HEK293 (cell line): ENCODE data around the gene SHROOM3.

Experiments
- CTCF ChIA-PET: fragments of 350-600 bp; formaldehyde crosslinking; extraction: SDS; loops from one replicate; lab custom pipeline; 2021; ENCODE audit warnings: antibody characterized with exemption; lab: Yijun Ruan, JAX
- POLR2A ChIA-PET: fragments of 300-600 bp; formaldehyde crosslinking; extraction: SDS; loops from one replicate; lab custom pipeline; 2020; ENCODE audit warnings: antibody characterized with exemption, inconsistent platforms; lab: Yijun Ruan, JAX
- H3K27ac ChIP-seq: fragments of 200-500 bp; sonication (Bioruptor generic); 2 replicates; pipeline ENCODE4 v1.5.1; 2014; ENCODE audit warnings: low read depth, low read length, control low read depth, inconsistent platforms; ENCODE audit errors: extremely low read depth
- H3K36me3 ChIP-seq, 2 experiments: fragments of 200-500 bp in 1 of 2; sonication (Bioruptor generic) in 1 of 2; 1 replicate in 1 of 2; 2 replicates in 1 of 2; pipeline ENCODE4 v1.5.1; 2014 to 2017; ENCODE audit warnings: inconsistent platforms in 2 of 2, low read length in 2 of 2; ENCODE audit not compliant: control insufficient read depth in 2 of 2, insufficient read depth in 1 of 2
- H3K4me1 ChIP-seq: fragments of 200-500 bp; sonication (Bioruptor generic); 2 replicates; pipeline ENCODE4 v1.5.1; 2014; ENCODE audit warnings: mild to moderate bottlenecking, low read length, inconsistent platforms; ENCODE audit not compliant: control insufficient read depth, insufficient read depth
- H3K4me3 ChIP-seq: 2 replicates; pipeline ENCODE4 v1.5.1; 2011; ENCODE audit warnings: low read depth, mild to moderate bottlenecking, control low read depth, low read length, moderate library complexity
- H3K9me3 ChIP-seq: fragments of 200-500 bp; sonication (Bioruptor generic); 2 replicates; pipeline ENCODE4 v1.5.1; 2014; ENCODE audit warnings: low read depth, low read length, inconsistent platforms; ENCODE audit not compliant: control insufficient read depth, insufficient read depth
- KLF7 ChIP-seq: fragments of 450-650 bp; formaldehyde crosslinking; IDR thresholded peaks from 2 replicates; pipeline ENCODE4 v1.5.1; 2016; ENCODE audit warnings: missing biosample characterization, missing genetic modification characterization, borderline replicate concordance
- OSR2 ChIP-seq: fragments of 450-650 bp; formaldehyde crosslinking; IDR thresholded peaks from 2 replicates; pipeline ENCODE4 v1.5.1; 2016; ENCODE audit warnings: missing biosample characterization, missing genetic modification characterization
- RBAK ChIP-seq: fragments of 450-650 bp; formaldehyde crosslinking; IDR thresholded peaks from 2 replicates; pipeline ENCODE4 v1.5.1; 2016; ENCODE audit warnings: missing biosample characterization, missing genetic modification characterization
- REPIN1 ChIP-seq: fragments of 450-650 bp; formaldehyde crosslinking; IDR thresholded peaks from 2 replicates; pipeline ENCODE4 v1.5.1; 2017; ENCODE audit warnings: missing biosample characterization, missing genetic modification characterization, low read depth
- SETDB1 ChIP-seq: IDR thresholded peaks from one replicate; pipeline ENCODE4 v1.6.1; 2017; ENCODE audit warnings: mild to moderate bottlenecking, low read length, moderate library complexity, mixed read lengths; ENCODE audit not compliant: insufficient read length
- SP2 ChIP-seq: fragments of 450-650 bp; formaldehyde crosslinking; IDR thresholded peaks from 2 replicates; pipeline ENCODE4 v1.5.1; 2016; ENCODE audit warnings: missing biosample characterization, missing genetic modification characterization
- ZEB2 ChIP-seq: fragments of 450-650 bp; formaldehyde crosslinking; IDR thresholded peaks from 2 replicates; pipeline ENCODE4 v1.5.1; 2016; ENCODE audit warnings: missing biosample characterization, missing genetic modification characterization
- ZFP3 ChIP-seq: fragments of 450-650 bp; formaldehyde crosslinking; IDR thresholded peaks from 2 replicates; pipeline ENCODE4 v1.5.1; 2016; ENCODE audit warnings: low read depth, missing biosample characterization, missing genetic modification characterization
- ZNF19 ChIP-seq: fragments of 450-650 bp; formaldehyde crosslinking; IDR thresholded peaks from 2 replicates; pipeline ENCODE4; 2016; ENCODE audit warnings: missing biosample characterization, missing genetic modification characterization, low read depth
- ZNF214 ChIP-seq: fragments of 450-650 bp; formaldehyde crosslinking; IDR thresholded peaks from 2 replicates; pipeline ENCODE4 v1.5.1; 2017; ENCODE audit warnings: missing biosample characterization, mild to moderate bottlenecking, missing genetic modification characterization, borderline replicate concordance
- ZNF23 ChIP-seq: fragments of 450-650 bp; formaldehyde crosslinking; IDR thresholded peaks from 2 replicates; pipeline ENCODE4 v1.5.1; 2016; ENCODE audit warnings: missing biosample characterization, missing genetic modification characterization, borderline replicate concordance
- ZNF24 ChIP-seq: fragments of 450-650 bp; formaldehyde crosslinking; IDR thresholded peaks from 2 replicates; pipeline ENCODE4 v1.5.1; 2016; ENCODE audit warnings: missing biosample characterization, missing genetic modification characterization
- ZNF292 ChIP-seq: fragments of 450-650 bp; formaldehyde crosslinking; IDR thresholded peaks from 2 replicates; pipeline ENCODE4 v1.5.1; 2016; ENCODE audit warnings: low read depth, missing biosample characterization, missing genetic modification characterization, borderline replicate concordance
- ZNF335 ChIP-seq: fragments of 450-650 bp; formaldehyde crosslinking; conservative IDR thresholded peaks from 2 replicates; pipeline ENCODE4 v1.5.1; 2016; ENCODE audit warnings: missing biosample characterization, missing genetic modification characterization
- ZNF37A ChIP-seq: fragments of 450-650 bp; IDR thresholded peaks from 2 replicates; pipeline ENCODE4 v1.5.1; 2018; ENCODE audit warnings: missing biosample characterization, missing genetic modification characterization
- ZNF398 ChIP-seq: fragments of 450-650 bp; formaldehyde crosslinking; IDR thresholded peaks from 2 replicates; pipeline ENCODE4 v1.5.1; 2017; ENCODE audit warnings: missing biosample characterization, missing genetic modification characterization
- ZNF404 ChIP-seq: fragments of 450-650 bp; formaldehyde crosslinking; IDR thresholded peaks from 2 replicates; pipeline ENCODE4 v1.5.1; 2017; ENCODE audit warnings: missing biosample characterization, missing genetic modification characterization
- ZNF521 ChIP-seq: fragments of 450-650 bp; formaldehyde crosslinking; IDR thresholded peaks from 2 replicates; pipeline ENCODE4 v1.5.1; 2017; ENCODE audit warnings: missing biosample characterization, mild to moderate bottlenecking, missing genetic modification characterization
- ZNF530 ChIP-seq: fragments of 450-650 bp; formaldehyde crosslinking; IDR thresholded peaks from 2 replicates; pipeline ENCODE4 v1.5.1; 2016; ENCODE audit warnings: low read depth, missing biosample characterization, missing genetic modification characterization
- ZNF600 ChIP-seq: fragments of 450-650 bp; formaldehyde crosslinking; IDR thresholded peaks from 2 replicates; pipeline ENCODE4 v1.5.1; 2016; ENCODE audit warnings: missing biosample characterization, missing genetic modification characterization
- ZNF639 ChIP-seq: fragments of 450-650 bp; formaldehyde crosslinking; IDR thresholded peaks from 2 replicates; pipeline ENCODE4 v1.5.1; 2016; ENCODE audit warnings: missing biosample characterization, missing genetic modification characterization
- ZNF791 ChIP-seq: fragments of 450-650 bp; formaldehyde crosslinking; IDR thresholded peaks from 2 replicates; pipeline ENCODE4 v1.5.1; 2016; ENCODE audit warnings: missing biosample characterization, missing genetic modification characterization
- ZNF843 ChIP-seq: fragments of 450-650 bp; formaldehyde crosslinking; IDR thresholded peaks from 2 replicates; pipeline ENCODE4 v1.5.1; 2016; ENCODE audit warnings: missing biosample characterization, missing genetic modification characterization
- ZSCAN23 ChIP-seq: fragments of 450-650 bp; formaldehyde crosslinking; IDR thresholded peaks from 2 replicates; pipeline ENCODE4 v1.5.1; 2016; ENCODE audit warnings: missing biosample characterization, missing genetic modification characterization
- ZSCAN5A ChIP-seq: fragments of 450-650 bp; formaldehyde crosslinking; IDR thresholded peaks from 2 replicates; pipeline ENCODE4 v1.5.1; 2016; ENCODE audit warnings: missing biosample characterization, missing genetic modification characterization
- TF ChIP-seq, protein P1 (sequence below): sonication (generic); formaldehyde crosslinking; IDR thresholded peaks from 2 replicates; pipeline ENCODE4 v1.8.1; 2022; ENCODE audit warnings: mild to moderate bottlenecking, moderate library complexity, missing genetic modification reagents

Gene SHROOM3

GRCh38 chr4:76772498-76773106 lies 337.6 kb downstream of the SHROOM3 start:
- ChIA-PET POLR2A (interaction anchor here (0.6 kb wide), 1 partner anchor 185 kb away, joined by 3 read pairs; no protein-coding TSS in a partner anchor), CTCF (interaction anchor here (0.9 kb wide), 1 partner anchor 11 kb away, joined by 4 read pairs; no protein-coding TSS in a partner anchor)
- H3K27ac ChIP-seq: no peak overlapping the region
- TF ChIP-seq, protein P1, sequence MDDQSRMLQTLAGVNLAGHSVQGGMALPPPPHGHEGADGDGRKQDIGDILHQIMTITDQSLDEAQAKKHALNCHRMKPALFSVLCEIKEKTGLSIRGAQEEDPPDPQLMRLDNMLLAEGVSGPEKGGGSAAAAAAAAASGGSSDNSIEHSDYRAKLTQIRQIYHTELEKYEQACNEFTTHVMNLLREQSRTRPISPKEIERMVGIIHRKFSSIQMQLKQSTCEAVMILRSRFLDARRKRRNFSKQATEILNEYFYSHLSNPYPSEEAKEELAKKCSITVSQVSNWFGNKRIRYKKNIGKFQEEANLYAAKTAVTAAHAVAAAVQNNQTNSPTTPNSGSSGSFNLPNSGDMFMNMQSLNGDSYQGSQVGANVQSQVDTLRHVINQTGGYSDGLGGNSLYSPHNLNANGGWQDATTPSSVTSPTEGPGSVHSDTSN (CRISPR knock-in tag): no peak
- no peak for TF ChIP-seq ZNF23 (tag by site-specific recombination)
- TF ChIP-seq ZNF292 (tag by site-specific recombination): no peak
- no peak for TF ChIP-seq RBAK (tag by site-specific recombination)
- no peak for TF ChIP-seq ZSCAN5A
- no peak for TF ChIP-seq ZNF791 (tag by site-specific recombination)
- TF ChIP-seq ZSCAN23 (tag by site-specific recombination): no peak
- no peak for TF ChIP-seq ZFP3 (tag by site-specific recombination)
- TF ChIP-seq ZEB2: no peak
- no peak for TF ChIP-seq SETDB1
- no peak for TF ChIP-seq ZNF335 (tag by site-specific recombination)
- no peak for TF ChIP-seq REPIN1 (tag by site-specific recombination)
- TF ChIP-seq ZNF600 (tag by site-specific recombination): no peak
- no peak for TF ChIP-seq SP2
- no peak for TF ChIP-seq ZNF24 (tag by site-specific recombination)
- peaks cover 6 to 35% of the 10 kb centered on the region in 2 experiments; a peak in 2 of 3 replicates for H3K36me3 ChIP-seq
- no peak overlapping the region for H3K4me3 ChIP-seq
- no peaks in the 10 kb centered on the region for H3K4me1 ChIP-seq
- H3K9me3 ChIP-seq: no peaks in the 10 kb centered on the region

- Histone ChIP-seq H3K36me3 (peaks cover 6 to 36% of the 10 kb centered on the region in 2 experiments; a peak in 2 of 3 replicates), H3K4me3 (no peak overlapping the region), H3K9me3 (no peaks in the 10 kb centered on the region), H3K4me1 (no peaks in the 10 kb centered on the region), H3K27ac (no peak overlapping the region)
- TF ChIP-seq KLF7 (no peak), ZNF530 (tag by site-specific recombination) (no peak), ZNF37A (tag by site-specific recombination) (no peak), ZNF843 (no peak), ZNF404 (tag by site-specific recombination) (no peak), ZNF398 (tag by site-specific recombination) (no peak), ZNF19 (tag by site-specific recombination) (no peak), OSR2 (no peak), ZNF23 (tag by site-specific recombination) (no peak), ZNF214 (tag by site-specific recombination) (no peak), ZNF639 (no peak), ZNF521 (no peak)
- POLR2A ChIA-PET: interaction anchor here (0.6 kb wide), 1 partner anchor 238 kb away, joined by 3 read pairs; no protein-coding TSS in a partner anchor
- CTCF ChIA-PET: interaction anchor here (0.9 kb wide), 1 partner anchor 10 kb away, joined by 4 read pairs; no protein-coding TSS in a partner anchor
Measured at GRCh38 chr4:76773766-76774165, 338.7 kb downstream of the SHROOM3 start.
